ENCODE results near the gene CES2.

DNA sequence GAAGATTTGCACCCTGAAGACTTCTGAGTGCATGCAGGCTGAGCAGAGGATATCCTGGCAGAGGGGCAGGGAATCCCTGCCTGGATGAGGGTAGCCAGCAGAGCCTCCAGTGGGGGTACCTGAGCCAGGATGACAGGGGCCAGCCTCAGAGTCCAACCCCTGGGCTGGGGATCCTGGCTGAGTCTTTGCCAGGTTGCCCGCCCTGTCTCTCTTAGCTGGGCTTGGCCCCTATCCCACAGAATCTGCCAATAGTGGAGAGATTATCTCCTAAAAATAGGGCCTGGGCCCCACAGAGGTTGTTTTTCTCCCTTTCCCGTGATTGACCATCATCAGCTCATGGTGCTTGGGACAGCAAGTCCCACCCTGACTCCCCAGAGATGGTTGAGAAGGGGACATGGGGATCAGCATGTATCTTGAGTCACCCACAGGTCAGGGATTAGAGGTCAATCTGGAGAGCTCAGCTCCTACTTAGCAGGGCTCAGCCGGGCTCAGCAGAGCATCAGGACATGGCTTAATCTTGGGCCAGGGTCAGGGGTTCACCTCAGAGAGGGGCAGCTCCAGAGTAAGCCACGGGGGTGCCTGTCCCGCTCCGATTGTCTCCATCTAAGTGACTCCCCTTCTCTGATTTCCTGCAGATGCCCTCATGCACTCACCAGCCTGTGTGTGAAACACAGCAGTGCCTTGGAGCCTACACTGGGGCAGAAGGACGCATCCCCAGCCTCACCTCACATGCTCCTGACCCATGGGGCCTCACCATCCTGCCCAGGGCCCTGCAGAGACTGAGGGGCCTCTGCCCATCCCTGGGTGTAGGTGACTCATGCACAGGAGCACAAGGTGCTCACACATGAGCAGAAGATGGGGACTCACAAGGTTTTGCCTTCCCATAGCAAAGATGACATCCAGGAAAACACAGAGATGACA, 28.1 kb upstream of the CES2 start:
- TF ChIP-seq, protein P1, sequence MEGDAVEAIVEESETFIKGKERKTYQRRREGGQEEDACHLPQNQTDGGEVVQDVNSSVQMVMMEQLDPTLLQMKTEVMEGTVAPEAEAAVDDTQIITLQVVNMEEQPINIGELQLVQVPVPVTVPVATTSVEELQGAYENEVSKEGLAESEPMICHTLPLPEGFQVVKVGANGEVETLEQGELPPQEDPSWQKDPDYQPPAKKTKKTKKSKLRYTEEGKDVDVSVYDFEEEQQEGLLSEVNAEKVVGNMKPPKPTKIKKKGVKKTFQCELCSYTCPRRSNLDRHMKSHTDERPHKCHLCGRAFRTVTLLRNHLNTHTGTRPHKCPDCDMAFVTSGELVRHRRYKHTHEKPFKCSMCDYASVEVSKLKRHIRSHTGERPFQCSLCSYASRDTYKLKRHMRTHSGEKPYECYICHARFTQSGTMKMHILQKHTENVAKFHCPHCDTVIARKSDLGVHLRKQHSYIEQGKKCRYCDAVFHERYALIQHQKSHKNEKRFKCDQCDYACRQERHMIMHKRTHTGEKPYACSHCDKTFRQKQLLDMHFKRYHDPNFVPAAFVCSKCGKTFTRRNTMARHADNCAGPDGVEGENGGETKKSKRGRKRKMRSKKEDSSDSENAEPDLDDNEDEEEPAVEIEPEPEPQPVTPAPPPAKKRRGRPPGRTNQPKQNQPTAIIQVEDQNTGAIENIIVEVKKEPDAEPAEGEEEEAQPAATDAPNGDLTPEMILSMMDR (conservative IDR thresholded peaks at IDR 0.05 in 1 of 2, IDR thresholded peaks at IDR 0.05 in 1 of 2; ENCODE audit: extremely low read depth in 1 of 2, insufficient read depth in 1 of 2, low read depth in 1 of 2, low read length in 2 of 2): no peak
- no peak for TF ChIP-seq EZH2 (IDR thresholded peaks at IDR 0.05; ENCODE audit: borderline replicate concordance, low read length)
